Neural crest cell (in vitro differentiated cells): ENCODE measurements around the gene PVR. TPM values are rescaled to one million over a fixed set of nuclear protein-coding genes. Genes with fewer than 3 reads are reported as not detected.

Experiments used
- DNase-seq: peaks from one replicate; pipeline ENCODE4 v3.0.0; 2021; ENCODE audit warnings: low read depth, mixed read lengths, low spot score
- H3K27ac Mint-ChIP-seq: one replicate; pipeline ENCODE4 v1.8.0; 2021; ENCODE audit warnings: mild to moderate bottlenecking, mixed read lengths; ENCODE audit not compliant: unreplicated experiment
- H3K27me3 Mint-ChIP-seq: 2 replicates; pipeline ENCODE4 v1.8.0; 2021; ENCODE audit warnings: low read depth, mild to moderate bottlenecking, mixed read lengths
- H3K36me3 Mint-ChIP-seq: 2 replicates; pipeline ENCODE4 v1.8.0; 2021; ENCODE audit warnings: low read depth, mild to moderate bottlenecking, mixed read lengths
- H3K4me1 Mint-ChIP-seq: 2 replicates; pipeline ENCODE4 v1.8.0; 2021; ENCODE audit warnings: mixed read lengths
- H3K4me3 Mint-ChIP-seq: one replicate; pipeline ENCODE4 v1.8.0; 2021; ENCODE audit warnings: mild to moderate bottlenecking, mixed read lengths
- H3K9me3 Mint-ChIP-seq: 2 replicates; pipeline ENCODE4 v1.8.0; 2021; ENCODE audit warnings: mixed read lengths
- CTCF ChIP-seq: fragments of 200-600 bp; sonication (generic); conservative IDR thresholded peaks from 2 replicates; pipeline ENCODE4 v1.5.0; 2021; ENCODE audit warnings: antibody characterized with exemption, mild to moderate bottlenecking
- long read RNA-seq: library from polyadenylated mRNA; unstranded; transcript quantifications from one replicate; pipeline ENCODE4 v2.0.0, GENCODE V29; 2020
- total RNA-seq: library from RNA; stranded (reverse); gene quantifications from 2 replicates; pipeline ENCODE4 v1.2.1, GENCODE V29; 2021

PVR gene
- total RNA-seq, result 20.4 and 22.5 TPM in 2 replicates
- long read RNA-seq, partial matches to known transcripts, result 7 of 15 reads
- long read RNA-seq, other reads (novel, unspliced or antisense), result 2 of 15 reads

- TF ChIP-seq CTCF, result peak; percentile 30
- Mint-ChIP-seq H3K36me3 (no peaks in the 10 kb centered on the region), H3K27ac (peak within 1 kb of the TSS; percentile 90), H3K9me3 (no peaks in the 10 kb centered on the region), H3K27me3 (peaks cover 14% of the 10 kb centered on the region), H3K4me1 (peaks cover 4% of the 10 kb centered on the region), H3K4me3 (peak within 1 kb of the TSS; percentile 93)
- peak; percentile 57 for DNase-seq
Measured at GRCh38 chr19:44643605-44644401, at the start of gene PVR. Gene PVR, plus strand, starts transcription at chr19:44643910. Its CDS starts 187 bp downstream, at chr19:44644097.

- Mint-ChIP-seq H3K4me3 (no peak overlapping the region), H3K27ac (no peak overlapping the region), H3K9me3 (peaks cover 3% of the 10 kb centered on the region), H3K36me3 (no peaks in the 10 kb centered on the region), H3K27me3 (peaks cover 64% of the 10 kb centered on the region), H3K4me1 (no peaks in the 10 kb centered on the region)
- TF ChIP-seq CTCF, result no peak
- DNase-seq, result no peak
Measured at GRCh38 chr19:44596428-44597130, 47.1 kb upstream of the PVR start.

GRCh38 chr19:44597131-44597491 lies 46.6 kb upstream of the PVR start:
- H3K4me1 Mint-ChIP-seq, result no peaks in the 10 kb centered on the region

GRCh38 chr19:44598355-44598754 lies 45.4 kb upstream of the PVR start:
- peaks cover 3% of the 10 kb centered on the region for H3K9me3 Mint-ChIP-seq
- no peak overlapping the region for H3K27ac Mint-ChIP-seq
- H3K36me3 Mint-ChIP-seq, result no peaks in the 10 kb centered on the region
- TF ChIP-seq CTCF, result no peak
- DNase-seq, result no peak
- H3K4me3 Mint-ChIP-seq, result no peak overlapping the region
- peaks cover 71% of the 10 kb centered on the region for H3K27me3 Mint-ChIP-seq
- no peaks in the 10 kb centered on the region for H3K4me1 Mint-ChIP-seq

More at GRCh38 chr19:44597131-44597491, 46.6 kb upstream of the PVR start:
- Mint-ChIP-seq H3K27ac (no peak overlapping the region), H3K4me3 (no peak overlapping the region), H3K36me3 (no peaks in the 10 kb centered on the region), H3K27me3 (peaks cover 67% of the 10 kb centered on the region), H3K9me3 (peaks cover 3% of the 10 kb centered on the region)
- no peak for DNase-seq
- TF ChIP-seq CTCF, result no peak

GRCh38 chr19:44598880-44599279 lies 44.8 kb upstream of the PVR start:
- Mint-ChIP-seq H3K4me3 (no peak overlapping the region), H3K4me1 (no peaks in the 10 kb centered on the region), H3K27me3 (peaks cover 74% of the 10 kb centered on the region), H3K36me3 (no peaks in the 10 kb centered on the region), H3K9me3 (peaks cover 3% of the 10 kb centered on the region), H3K27ac (no peak overlapping the region)
- no peak for TF ChIP-seq CTCF
- no peak for DNase-seq
